Psoas muscle (tissue), 8 donors: Measurements from ENCODE around the gene DNMT1. TPM values are rescaled to one million over a fixed set of nuclear protein-coding genes. Genes with fewer than 3 reads are reported as not detected.
"Not testable (repeated sequence)": the region's sequence is repeated elsewhere in the genome, so short reads cannot be mapped to it uniquely, and the experiment has no call there.

ENCODE experiments used
- ATAC-seq, 4 donors: fragments of 200-7000 bp; cut with Tn5 transposase; one replicate each; pipeline ENCODE4 v1.9.1; 2020; ENCODE audit warnings: moderate library complexity in 3 of 4, mild to moderate bottlenecking in 2 of 4
- DNase-seq, 2 donors: peaks; one replicate each; pipeline ENCODE4 v3.0.0-alpha.2; 2020
- H3K27ac ChIP-seq: fragments of 200-600 bp; one replicate; pipeline ENCODE4 v1.8.0; 2022
- H3K27me3 ChIP-seq, 3 donors: fragments of 200-600 bp in 1 of 3; one replicate each; pipeline versions ENCODE4 v1.6.1 to v1.8.0; 2013 to 2022; ENCODE audit warnings: low read length in 2 of 3, mild to moderate bottlenecking in 2 of 3, moderate library complexity in 1 of 3; ENCODE audit not compliant: insufficient read depth in 3 of 3
- H3K36me3 ChIP-seq, 2 donors: fragments of 200-600 bp in 1 of 2; one replicate each; pipeline versions ENCODE4 v1.6.1 to v1.8.0; 2013 to 2022; ENCODE audit warnings: low read depth in 1 of 2, mild to moderate bottlenecking in 1 of 2, moderate library complexity in 1 of 2; ENCODE audit not compliant: insufficient read depth in 1 of 2
- H3K4me1 ChIP-seq: fragments of 200-600 bp; one replicate; pipeline ENCODE4 v1.8.0; 2022
- H3K4me3 ChIP-seq: fragments of 200-600 bp; one replicate; pipeline ENCODE4 v1.8.0; 2022; ENCODE audit warnings: mild to moderate bottlenecking
- H3K9me3 ChIP-seq: fragments of 200-600 bp; one replicate; pipeline ENCODE4 v1.8.0; 2022
- WGBS, 3 donors: extraction: QIAGEN DNeasy Blood & Tissue Kit; methylation state at CpG; one replicate each; pipeline versions ENCODE4 v1.1.6 to v1.1.7; 2013; 5-methylcytosine and 5-hydroxymethylcytosine counted together
- intact Hi-C, 2 donors: fragments of 100-400 bp; cut with DNase I; formaldehyde crosslinking; loops; one replicate each; pipeline versions ENCODE4 v1.11.0 to v1.14.2; 2022
- polyA plus RNA-seq, 3 donors: library from polyadenylated mRNA; stranded (reverse); fragments of 200-250 nt; gene quantifications; one replicate each; pipeline ENCODE4 v1.2.3, GENCODE V29; 2013
- total RNA-seq, 4 donors: library from RNA; stranded (reverse); fragmentation: NEBNext Ultra II Directional in 2 of 4; extraction: Animal tissue kit (Norgen Biotek cat#: 25700) in 2 of 4; gene quantifications; one replicate each; pipeline versions ENCODE4 v1.2.1 to v1.2.4, GENCODE V29; 2021 to 2023
- TF ChIP-seq, protein P1 (sequence below): fragments of 200-600 bp; IDR thresholded peaks from one replicate; pipeline ENCODE4 v1.8.0; 2022; ENCODE audit warnings: antibody characterized with exemption
- donor health status: healthy with polysubstance abuse.
- donor health status: DM: no; HTN: no; CAD: no; lungs with moderate emphysema.
- donor health status: Bipolar disorder and iron deficiency.
- donor health status: healthy.
- donor health status: DM: yes; HTN: yes; CAD: no.
- donor health status: DM: no; HTN: no; CAD: no.
- donor health status: DM: no; HTN: no; CAD: no.
- donor health status: DM: yes; HTN: yes; CAD: no.

The DNMT1 gene
- total and polyA plus RNA-seq, 7 donors: 7.1 to 25.2 (median 13.5) TPM

DNA sequence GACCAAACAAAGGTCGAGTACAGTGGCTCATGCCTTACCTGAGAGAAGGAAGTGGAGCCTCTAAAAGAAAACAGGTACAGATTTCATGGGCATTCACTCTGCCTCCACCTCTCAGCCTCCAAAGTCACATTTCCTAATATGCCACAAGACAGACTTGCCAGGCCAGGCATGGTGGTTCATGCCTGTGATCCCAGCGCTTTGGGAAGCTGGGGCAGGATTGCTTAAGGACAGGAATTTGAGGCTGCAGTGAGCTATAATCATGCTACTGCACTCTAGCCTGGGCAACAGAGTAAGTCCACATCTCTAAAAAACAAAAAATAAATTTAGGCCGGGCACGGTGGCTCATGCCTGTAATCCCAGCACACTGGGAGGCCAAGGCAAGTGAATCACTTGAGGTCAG, 10.9 kb upstream of the DNMT1 start:
- TF ChIP-seq, protein P1, sequence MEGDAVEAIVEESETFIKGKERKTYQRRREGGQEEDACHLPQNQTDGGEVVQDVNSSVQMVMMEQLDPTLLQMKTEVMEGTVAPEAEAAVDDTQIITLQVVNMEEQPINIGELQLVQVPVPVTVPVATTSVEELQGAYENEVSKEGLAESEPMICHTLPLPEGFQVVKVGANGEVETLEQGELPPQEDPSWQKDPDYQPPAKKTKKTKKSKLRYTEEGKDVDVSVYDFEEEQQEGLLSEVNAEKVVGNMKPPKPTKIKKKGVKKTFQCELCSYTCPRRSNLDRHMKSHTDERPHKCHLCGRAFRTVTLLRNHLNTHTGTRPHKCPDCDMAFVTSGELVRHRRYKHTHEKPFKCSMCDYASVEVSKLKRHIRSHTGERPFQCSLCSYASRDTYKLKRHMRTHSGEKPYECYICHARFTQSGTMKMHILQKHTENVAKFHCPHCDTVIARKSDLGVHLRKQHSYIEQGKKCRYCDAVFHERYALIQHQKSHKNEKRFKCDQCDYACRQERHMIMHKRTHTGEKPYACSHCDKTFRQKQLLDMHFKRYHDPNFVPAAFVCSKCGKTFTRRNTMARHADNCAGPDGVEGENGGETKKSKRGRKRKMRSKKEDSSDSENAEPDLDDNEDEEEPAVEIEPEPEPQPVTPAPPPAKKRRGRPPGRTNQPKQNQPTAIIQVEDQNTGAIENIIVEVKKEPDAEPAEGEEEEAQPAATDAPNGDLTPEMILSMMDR: no peak
- WGBS, 3 donors: 84 to 87% (median 85%) methylated on average over 4 of the region's 4 CpGs

DNA sequence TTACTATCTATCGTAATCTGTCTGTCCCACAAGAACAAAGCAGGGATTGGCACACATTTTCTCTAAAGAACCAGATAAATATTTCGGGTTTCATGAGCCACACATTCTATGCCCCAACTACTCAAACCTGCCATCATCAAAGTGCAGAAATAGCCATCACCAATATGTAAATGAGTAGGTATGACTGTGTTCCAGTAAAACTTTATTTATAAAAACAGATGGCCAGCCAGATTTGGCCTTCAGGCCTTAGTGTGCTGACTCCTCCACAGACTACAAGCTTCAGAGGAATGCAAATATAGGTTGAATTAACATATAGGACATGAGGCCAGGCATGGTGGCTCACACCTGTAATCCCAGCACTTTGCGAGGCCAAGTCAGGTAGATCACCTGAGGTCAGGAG, 8.9 kb upstream of the DNMT1 start:
- WGBS, 3 donors: 91 to 98% (median 93%) methylated on average over 3 of the region's 3 CpGs
- intact Hi-C loops: no loop called here
- Histone ChIP-seq H3K27ac (no peak overlapping the region), H3K36me3 (no peaks in the 10 kb centered on the region), H3K27me3 (no peaks in the 10 kb centered on the region), H3K9me3 (no peaks in the 10 kb centered on the region), H3K4me3 (no peak overlapping the region), H3K4me1 (no peaks in the 10 kb centered on the region)
- DNase-seq (no peak), ATAC-seq (no peak)
- TF ChIP-seq, protein P1: no peak

More for the DNA sequence above, 10.9 kb upstream of the DNMT1 start:
- DNase-seq (no peak), ATAC-seq (no peak)
- no peak overlapping the region for H3K27ac ChIP-seq
- H3K9me3 ChIP-seq: no peaks in the 10 kb centered on the region
- no peak overlapping the region for H3K4me3 ChIP-seq
- no peaks in the 10 kb centered on the region for H3K36me3 ChIP-seq
- intact Hi-C loops: no loop called here
- H3K4me1 ChIP-seq: no peaks in the 10 kb centered on the region
- H3K27me3 ChIP-seq: no peaks in the 10 kb centered on the region

DNA sequence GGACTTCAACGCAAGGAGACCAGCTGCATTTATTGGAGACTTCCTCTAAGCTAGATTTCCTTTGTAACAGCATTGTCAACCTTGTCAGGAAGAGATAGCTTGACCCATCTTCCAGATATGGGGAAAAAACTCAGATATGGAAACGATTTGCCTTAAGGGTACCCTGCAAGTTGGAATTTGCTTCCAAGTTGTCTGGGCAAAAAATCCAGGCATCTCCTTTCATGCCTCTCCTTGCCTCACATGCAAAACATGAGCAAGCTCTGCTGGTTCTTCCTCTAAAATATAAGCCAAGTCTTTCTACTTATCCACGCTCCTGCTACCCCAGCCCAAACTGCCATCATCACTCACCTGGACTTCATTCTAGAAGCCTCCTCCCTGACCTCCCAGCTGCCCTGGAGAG, 6.4 kb upstream of the DNMT1 start:
- no peak overlapping the region for H3K27ac ChIP-seq
- ATAC-seq: no peak

DNA sequence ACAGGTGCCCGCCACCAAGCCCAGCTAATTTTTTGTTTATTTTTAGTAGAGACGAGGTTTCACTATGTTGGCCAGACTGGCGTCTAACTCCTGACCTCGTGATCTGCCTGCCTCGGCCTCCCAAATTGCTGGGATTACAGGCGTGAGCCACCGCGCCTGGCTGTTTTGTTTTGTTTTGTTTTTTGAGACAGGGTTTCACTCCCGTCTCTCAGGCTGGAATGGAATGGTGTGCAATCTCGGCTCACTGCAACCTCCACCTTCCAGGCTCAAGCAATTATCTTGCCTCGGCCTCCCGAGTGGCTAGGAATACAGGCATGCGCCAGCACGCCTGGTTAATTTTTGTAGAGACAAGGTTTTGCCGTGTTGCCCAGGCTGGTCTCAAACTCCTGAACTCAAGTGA, 5.3 kb upstream of the DNMT1 start:
- intact Hi-C loops, ATAC-seq: not testable (repeated sequence)

More for the DNA sequence above, 6.4 kb upstream of the DNMT1 start:
- no peak for DNase-seq
- Histone ChIP-seq H3K27me3 (no peaks in the 10 kb centered on the region), H3K9me3 (no peaks in the 10 kb centered on the region), H3K4me1 (no peaks in the 10 kb centered on the region), H3K4me3 (no peak overlapping the region), H3K36me3 (no peaks in the 10 kb centered on the region)
- intact Hi-C loops: no loop called here
- TF ChIP-seq, protein P1: no peak
- 68 to 78% (median 75%) methylated on average over 3 of the region's 3 CpGs for WGBS, 3 donors

DNA sequence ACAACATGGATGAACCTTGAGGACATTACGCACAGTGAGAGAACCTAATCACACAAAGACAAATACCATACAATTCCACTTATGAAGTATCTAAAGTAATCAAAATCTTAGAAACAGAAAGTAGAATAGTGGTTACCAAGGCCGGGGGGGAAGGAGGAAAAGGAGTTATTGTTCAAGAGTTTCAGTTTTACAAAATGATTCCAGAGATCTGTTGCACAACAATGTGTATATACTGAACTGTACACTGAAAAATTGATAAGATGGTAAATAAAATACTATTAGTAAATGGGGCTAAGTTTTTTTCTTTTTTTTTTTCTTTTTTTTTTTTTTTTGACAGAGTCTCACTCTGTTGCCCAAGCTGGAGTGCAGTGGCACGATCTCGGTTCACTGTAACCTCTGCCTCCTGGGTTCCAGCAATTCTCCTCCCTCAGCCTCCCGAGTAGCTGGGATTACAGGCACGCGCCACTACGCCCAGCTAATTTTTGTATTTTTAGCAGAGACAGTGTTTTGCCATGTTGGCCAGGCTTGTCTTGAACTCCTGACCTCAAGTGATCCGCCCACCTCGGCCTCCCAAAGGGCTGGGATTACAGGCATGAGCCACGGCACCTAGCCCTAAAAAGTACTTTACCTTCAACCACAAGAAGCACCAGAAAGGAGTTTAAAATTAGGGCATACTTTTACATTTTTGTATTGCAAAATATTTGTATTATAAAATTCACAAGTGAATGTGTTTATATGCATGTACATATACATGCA, 4.3 kb upstream of the DNMT1 start:
- intact Hi-C loops, H3K27me3 ChIP-seq, DNase-seq, H3K4me1 ChIP-seq, H3K36me3 ChIP-seq, H3K9me3 ChIP-seq, H3K27ac ChIP-seq, ATAC-seq: not testable (repeated sequence)
- WGBS, 3 donors: 45 to 58% (median 46%) methylated on average over 11 of the region's 11 CpGs
- H3K4me3 ChIP-seq: peak overlapping the region; percentile 0

More for the DNA sequence above, 5.3 kb upstream of the DNMT1 start:
- H3K4me3 ChIP-seq, H3K27ac ChIP-seq, H3K27me3 ChIP-seq, DNase-seq, H3K4me1 ChIP-seq, H3K36me3 ChIP-seq, H3K9me3 ChIP-seq: not testable (repeated sequence)
- WGBS, 3 donors: 85 to 89% (median 86%) methylated on average over 15 of the region's 15 CpGs

DNA sequence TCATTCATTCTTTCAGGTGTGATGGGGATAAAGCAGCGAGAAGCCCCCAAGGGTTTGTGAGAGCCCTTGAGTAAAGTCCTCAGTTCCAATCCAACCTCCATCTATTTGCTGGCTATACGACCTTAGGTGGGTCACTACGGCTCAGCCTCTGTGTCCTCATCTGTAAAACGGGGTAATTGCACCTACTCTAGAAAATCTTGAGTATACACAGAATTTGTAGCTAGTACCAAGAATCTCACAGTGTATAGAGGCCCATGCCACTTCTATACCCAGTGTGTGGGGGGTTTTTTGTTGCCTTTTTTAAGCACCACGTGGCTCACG, 406 bp upstream of the DNMT1 start:
- Histone ChIP-seq H3K9me3 (no peaks in the 10 kb centered on the region), H3K4me3 (peak overlapping the region; percentile 87), H3K36me3 (no peaks in the 10 kb centered on the region), H3K4me1 (peaks cover 8% of the 10 kb centered on the region), H3K27me3 (no peaks in the 10 kb centered on the region), H3K27ac (peak overlapping the region; percentile 74)
- no peak for DNase-seq
- TF ChIP-seq, protein P1: no peak
- peak in 1 of 4 donors; percentile 10 for ATAC-seq
- 20 to 29% (median 24%) methylated on average over 6 of the region's 6 CpGs for WGBS, 3 donors
- intact Hi-C loops: no loop called here
